GM12878 (cell line): ENCODE data around the gene RBM45. TPM values are rescaled to one million over a fixed set of nuclear protein-coding genes. Genes with fewer than 3 reads are reported as not detected.

Source experiments
- ATAC-seq: fragments of 200-7000 bp; cut with Tn5 transposase; 3 replicates; pipeline ENCODE4 v1.9.1; 2020; ENCODE audit warnings: mild to moderate bottlenecking, moderate library complexity
- BruUV-seq: library from RNA; stranded (reverse); fragments of 400-500 nt; replicated peaks from 2 replicates; lab custom pipeline; 2021; lab: Mats Ljungman, UMichigan
- CTCF ChIA-PET: fragments of 300-600 bp; sonication (Branson Sonifier 250); formaldehyde crosslinking; extraction: SDS; loops from one replicate; lab custom pipeline; 2021; ENCODE audit warnings: inconsistent platforms; lab: Yijun Ruan, JAX
- POLR2A ChIA-PET: fragments of 350-600 bp; formaldehyde crosslinking; extraction: SDS; loops from one replicate; lab custom pipeline; 2021; ENCODE audit warnings: inconsistent platforms; lab: Charles Lee
- RAD21 ChIA-PET: fragments of 300-600 bp; sonication (Branson Sonifier 250); formaldehyde crosslinking; loops from one replicate; lab custom pipeline; 2023; ENCODE audit warnings: antibody characterized with exemption; ENCODE audit not compliant: unreplicated experiment; lab: Charles Lee
- SMC1A ChIA-PET: fragments of 300-600 bp; sonication (Branson Sonifier 250); formaldehyde crosslinking; loops from one replicate; lab custom pipeline; 2023; ENCODE audit not compliant: unreplicated experiment, uncharacterized antibody; lab: Charles Lee
- DNase-seq: peaks from one replicate; pipeline ENCODE4 v3.0.0-alpha.2; 2011; ENCODE audit warnings: low read depth, low spot score
- FAIRE-seq: peaks from 3 replicates; lab custom pipeline; 2011; peaks lifted over from hg19 to GRCh38; lab: Jason Lieb, UNC
- H2AFZ ChIP-seq: 2 replicates; pipeline ENCODE4 v1.6.0; 2011; ENCODE audit warnings: low read depth, low read length, control low read depth; ENCODE audit not compliant: control insufficient read depth
- H3K27ac ChIP-seq: 2 replicates; pipeline ENCODE4 v1.5.1; 2011; ENCODE audit warnings: control low read depth; ENCODE audit not compliant: control insufficient read depth, insufficient read depth
- H3K27me3 ChIP-seq, 2 experiments: replicated peaks in 1 of 2; 2 replicates each; pipeline versions ENCODE4 v1.6.0 to v1.6.1; 2011; ENCODE audit warnings: low read length in 1 of 2; ENCODE audit not compliant: control insufficient read depth in 2 of 2, insufficient read depth in 2 of 2
- H3K36me3 ChIP-seq, 2 experiments: 2 replicates each; pipeline ENCODE4 v1.5.1; 2011; ENCODE audit warnings: low read length in 1 of 2; ENCODE audit not compliant: control insufficient read depth in 2 of 2, insufficient read depth in 2 of 2
- H3K4me1 ChIP-seq: 2 replicates; pipeline ENCODE4 v1.6.1; 2011; ENCODE audit warnings: mild to moderate bottlenecking, low read length, moderate library complexity, mixed read lengths; ENCODE audit not compliant: control insufficient read depth, insufficient read depth
- H3K4me2 ChIP-seq: 2 replicates; pipeline ENCODE4 v1.6.0; 2011; ENCODE audit warnings: control low read depth; ENCODE audit not compliant: control insufficient read depth, insufficient read depth
- H3K4me3 ChIP-seq: fragments of 200-600 bp; sonication (generic); 2 replicates; pipeline ENCODE4 v1.5.1; 2016
- H3K79me2 ChIP-seq: 2 replicates; pipeline ENCODE4 v1.6.0; 2011; ENCODE audit warnings: low read length; ENCODE audit not compliant: control insufficient read depth, insufficient read depth
- H3K9ac ChIP-seq: 2 replicates; pipeline ENCODE4 v1.8.0; 2011; ENCODE audit warnings: low read length, control low read depth, mixed read lengths; ENCODE audit not compliant: control insufficient read depth, insufficient read depth
- H3K9me3 ChIP-seq: replicated peaks from 3 replicates; pipeline ENCODE4 v1.5.1; 2011; ENCODE audit warnings: mild to moderate bottlenecking, low read length; ENCODE audit not compliant: control insufficient read depth, insufficient read depth
- H4K20me1 ChIP-seq: 2 replicates; pipeline ENCODE4 v1.6.0; 2011; ENCODE audit not compliant: control insufficient read depth, insufficient read depth
- CHD2 ChIP-seq: IDR thresholded peaks from 2 replicates; pipeline ENCODE4 v1.6.1; 2011; ENCODE audit warnings: low read depth, low read length, improper control_type of control experiment, borderline replicate concordance
- CREM ChIP-seq: IDR thresholded peaks from 2 replicates; pipeline ENCODE4 v1.6.1; 2014; ENCODE audit warnings: antibody characterized with exemption, low read depth
- DPF2 ChIP-seq: fragments of 450-650 bp; IDR thresholded peaks from 2 replicates; pipeline ENCODE4 v1.6.1; 2017; ENCODE audit warnings: mild to moderate bottlenecking
- GATAD2B ChIP-seq: fragments of 450-650 bp; conservative IDR thresholded peaks from 2 replicates; pipeline ENCODE4 v1.6.1; 2017; ENCODE audit warnings: low read depth, mild to moderate bottlenecking, moderate library complexity
- HDAC2 ChIP-seq: fragments of 200-600 bp; sonication (generic); IDR thresholded peaks from 2 replicates; pipeline ENCODE4 v1.6.1; 2017
- JUNB ChIP-seq: IDR thresholded peaks from 2 replicates; pipeline ENCODE4 v1.6.1; 2016; ENCODE audit warnings: antibody characterized with exemption, mild to moderate bottlenecking
- NFXL1 ChIP-seq: fragments of 450-650 bp; IDR thresholded peaks from 2 replicates; pipeline ENCODE4 v1.6.1; 2017; ENCODE audit warnings: antibody characterized with exemption, mild to moderate bottlenecking, borderline replicate concordance
- NFYB ChIP-seq: IDR thresholded peaks from 2 replicates; pipeline ENCODE4 v1.6.1; 2011; ENCODE audit warnings: low read depth, mild to moderate bottlenecking, low read length, improper control_type of control experiment, moderate library complexity; ENCODE audit not compliant: insufficient read depth
- NR2F1 ChIP-seq: fragments of 450-650 bp; conservative IDR thresholded peaks from 2 replicates; pipeline ENCODE4 v1.6.1; 2017; ENCODE audit warnings: mild to moderate bottlenecking
- NRF1 ChIP-seq: conservative IDR thresholded peaks from 2 replicates; pipeline ENCODE4 v1.6.1; 2011; ENCODE audit warnings: mild to moderate bottlenecking, low read depth, low read length, improper control_type of control experiment
- PML ChIP-seq: IDR thresholded peaks from 2 replicates; pipeline ENCODE4 v1.6.1; 2012; ENCODE audit warnings: low read length, inconsistent platforms
- POLR2AphosphoS2 ChIP-seq: IDR thresholded peaks from 2 replicates; pipeline ENCODE4 v1.6.1; 2011; ENCODE audit warnings: low read depth, mild to moderate bottlenecking, low read length, improper control_type of control experiment, moderate library complexity
- RAD21 ChIP-seq: IDR thresholded peaks from 2 replicates; pipeline ENCODE4 v1.6.1; 2011; ENCODE audit warnings: mild to moderate bottlenecking, low read depth, low read length, moderate library complexity; ENCODE audit not compliant: insufficient read depth
- RB1 ChIP-seq: fragments of 450-650 bp; formaldehyde crosslinking; IDR thresholded peaks from 2 replicates; pipeline ENCODE4 v1.6.1; 2017; ENCODE audit warnings: mild to moderate bottlenecking, borderline replicate concordance
- RFX5 ChIP-seq: IDR thresholded peaks from 2 replicates; pipeline ENCODE4 v1.6.1; 2011; ENCODE audit warnings: low read depth, low read length, improper control_type of control experiment
- RUNX3 ChIP-seq: IDR thresholded peaks from 2 replicates; pipeline ENCODE4 v1.6.1; 2012; ENCODE audit warnings: low read length, inconsistent platforms
- ZNF622 ChIP-seq: fragments of 450-650 bp; IDR thresholded peaks from 2 replicates; pipeline ENCODE4 v1.6.1; 2017; ENCODE audit warnings: mild to moderate bottlenecking, inconsistent platforms
- WGBS: methylation state at CpG from one replicate; pipeline ENCODE4 v1.1.6; 2016; ENCODE audit warnings: low lambda C conversion rate; ENCODE audit not compliant: insufficient replicate concordance, insufficient coverage; ENCODE audit errors: missing lambda C conversion rate; 5-methylcytosine and 5-hydroxymethylcytosine counted together
- in situ Hi-C: fragments of 300-500 bp; cut with MboI; formaldehyde crosslinking; loops from 9 replicates; pipeline ENCODE4 v1.14.3; 2018; ENCODE audit warnings: mixed read lengths
- intact Hi-C: fragments of 100-400 bp; cut with micrococcal nuclease; formaldehyde crosslinking; loops from one replicate; pipeline ENCODE4 v1.14.2; 2022; ENCODE audit not compliant: unreplicated experiment
- polyA plus RNA-seq, 11 experiments: library from polyadenylated mRNA; depleted of rRNA in 4 of 11; unstranded in 6 of 11; stranded (reverse) in 5 of 11; fragments of >200 nt; fragmentation: Nextera tagmentation in 4 of 11; fragmentation: Illumina TruSeq in 1 of 11; extraction: Ambion mirVana in 4 of 11; extraction: Trizol in 1 of 11; gene quantifications; 1 replicate in 1 of 11; 2 replicates in 10 of 11; pipeline versions ENCODE4 v1.2.1 to v1.2.3, GENCODE V29; 2011 to 2016; ENCODE audit warnings: inconsistent platforms in 2 of 11, missing spikeins in 2 of 11, low read depth in 1 of 11
- total RNA-seq, 4 experiments: library from RNA; depleted of rRNA in 3 of 4; stranded (reverse); fragments of >200 nt in 3 of 4; fragmentation: Illumina TruSeq in 1 of 4; extraction: Trizol in 1 of 4; gene quantifications; 2 replicates each; pipeline versions ENCODE4 v1.2.1 to v1.2.3, GENCODE V29; 2013 to 2021
- TF ChIP-seq, protein P1 (sequence below): IDR thresholded peaks from 2 replicates; pipeline ENCODE4 v1.6.1; 2011; ENCODE audit warnings: borderline replicate concordance, low read depth, mild to moderate bottlenecking, moderate library complexity, low read length; ENCODE audit not compliant: insufficient read depth, poor library complexity, severe bottlenecking
- TF ChIP-seq, protein P2 (sequence below): IDR thresholded peaks from 2 replicates; pipeline ENCODE4 v1.6.1; 2011; ENCODE audit warnings: low read depth, mild to moderate bottlenecking, low read length, moderate library complexity, borderline replicate concordance; ENCODE audit errors: extremely low read depth

The RBM45 gene
- total and polyA plus RNA-seq, 10 of the 15 experiments (the other 5 are each of a cell fraction or from before 2014, with no cell fraction given): 6.2 to 21.7 (median 14.6) TPM

DNA sequence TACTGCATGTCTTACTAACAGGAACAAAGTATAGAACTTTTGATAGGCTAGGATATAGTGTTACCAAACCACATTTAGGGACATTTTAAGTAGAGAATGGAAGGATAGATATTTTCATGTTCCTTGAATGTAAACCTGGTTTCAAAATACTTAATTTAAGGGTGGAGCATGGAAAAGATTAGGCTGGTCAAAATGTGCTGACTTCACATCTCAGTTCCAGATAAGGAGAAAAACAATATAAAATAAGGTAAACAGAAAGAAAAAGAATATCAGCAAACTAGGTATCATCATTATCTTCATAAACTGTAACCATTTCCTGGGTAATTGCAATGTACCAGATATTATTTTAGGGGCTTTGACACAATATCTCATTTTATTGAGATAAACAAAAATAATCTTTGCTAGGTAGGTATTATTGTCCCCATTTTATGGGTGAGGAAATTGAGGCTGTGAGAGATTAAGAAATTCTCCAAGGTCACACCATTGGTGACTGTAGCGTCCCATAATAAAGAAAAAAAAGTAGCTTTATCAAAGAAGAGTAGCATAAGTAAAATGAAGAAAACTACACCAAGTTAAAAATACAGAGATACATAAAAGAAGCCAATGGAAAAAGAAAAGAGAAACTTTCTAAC, 43.3 kb upstream of the RBM45 start:
- SMC1A ChIA-PET: no interaction called here
- H3K4me1 ChIP-seq: no peaks in the 10 kb centered on the region
- TF ChIP-seq, protein P1, sequence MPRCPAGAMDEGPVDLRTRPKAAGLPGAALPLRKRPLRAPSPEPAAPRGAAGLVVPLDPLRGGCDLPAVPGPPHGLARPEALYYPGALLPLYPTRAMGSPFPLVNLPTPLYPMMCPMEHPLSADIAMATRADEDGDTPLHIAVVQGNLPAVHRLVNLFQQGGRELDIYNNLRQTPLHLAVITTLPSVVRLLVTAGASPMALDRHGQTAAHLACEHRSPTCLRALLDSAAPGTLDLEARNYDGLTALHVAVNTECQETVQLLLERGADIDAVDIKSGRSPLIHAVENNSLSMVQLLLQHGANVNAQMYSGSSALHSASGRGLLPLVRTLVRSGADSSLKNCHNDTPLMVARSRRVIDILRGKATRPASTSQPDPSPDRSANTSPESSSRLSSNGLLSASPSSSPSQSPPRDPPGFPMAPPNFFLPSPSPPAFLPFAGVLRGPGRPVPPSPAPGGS: no peak
- TF ChIP-seq, protein P2, sequence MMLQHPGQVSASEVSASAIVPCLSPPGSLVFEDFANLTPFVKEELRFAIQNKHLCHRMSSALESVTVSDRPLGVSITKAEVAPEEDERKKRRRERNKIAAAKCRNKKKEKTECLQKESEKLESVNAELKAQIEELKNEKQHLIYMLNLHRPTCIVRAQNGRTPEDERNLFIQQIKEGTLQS: no peak
- no peak for TF ChIP-seq NFYB
- TF ChIP-seq CREM: no peak
- TF ChIP-seq PML: no peak
- no peak for TF ChIP-seq JUNB
- TF ChIP-seq CHD2: no peak
- TF ChIP-seq POLR2AphosphoS2: no peak
- TF ChIP-seq DPF2: no peak
- TF ChIP-seq RUNX3: no peak
- TF ChIP-seq RAD21: no peak
- TF ChIP-seq NFXL1: no peak
- no peak for TF ChIP-seq GATAD2B
- no peak for TF ChIP-seq NRF1
- no peak for TF ChIP-seq ZNF622
- no peak for TF ChIP-seq RB1
- TF ChIP-seq HDAC2: no peak
- TF ChIP-seq RFX5: no peak
- no peak for TF ChIP-seq NR2F1
- TF ChIP-seq, all 136 proteins: peak for 0
- DNase-seq (no peak), ATAC-seq (no peak), FAIRE-seq (no peak)
- H4K20me1 ChIP-seq: no peaks in the 10 kb centered on the region
- no peak overlapping the region for H2AFZ ChIP-seq
- intact Hi-C loops: no loop called here
- H3K4me2 ChIP-seq: no peak overlapping the region
- no TSS peak for BruUV-seq
- no peak overlapping the region for H3K4me3 ChIP-seq
- no peaks in the 10 kb centered on the region for H3K9me3 ChIP-seq
- 67% methylated on average over 1 of the region's 1 CpG for WGBS
- no peak overlapping the region for H3K9ac ChIP-seq
- no peaks in the 10 kb centered on the region for H3K79me2 ChIP-seq
- in situ Hi-C loops: no loop called here
- POLR2A ChIA-PET: no interaction called here
- CTCF ChIA-PET: no interaction called here
- RAD21 ChIA-PET: no interaction called here
- H3K27me3 ChIP-seq: peaks cover 7 to 16% of the 10 kb centered on the region in 2 experiments
- H3K27ac ChIP-seq: no peak overlapping the region
- no peaks in the 10 kb centered on the region for H3K36me3 ChIP-seq
